A549 treated with Mapracorat at 1 μM for 4 hours (cell line): ENCODE results near the gene JMJD7. TPM values are rescaled to one million over a fixed set of nuclear protein-coding genes. Genes with fewer than 3 reads are reported as not detected.

Source experiments
- total RNA-seq: library from RNA; stranded (reverse); fragments of 200-300 nt; extraction: Qiagen RNA extraction; gene quantifications from 5 replicates; pipeline ENCODE4 v1.2.3, GENCODE V29; 2022

The JMJD7 gene
- 2.5 to 3.7 TPM (median 2.8 TPM) in 5 replicates for total RNA-seq

GRCh38 chr15:41827880-41828806 is at the start of gene JMJD7:
TSS of gene JMJD7 (plus strand) at chr15:41828092. CDS start at chr15:41828125, 33 bp downstream.

GRCh38 chr15:41838400-41838897 is 10.6 kb downstream of the JMJD7 start, which contains the start of gene PLA2G4B:
TSS of gene PLA2G4B (plus strand) at chr15:41838847. CDS start at chr15:41838914, 67 bp downstream.

Other genes with a start within 250 kb of the JMJD7 start
- gene MGA, start 167.7 kb upstream of the JMJD7 start, total RNA-seq, result 5.9 to 7.7 TPM (median 6.3 TPM) in 5 replicates
- gene MAPKBP1, start 53.6 kb upstream of the JMJD7 start, total RNA-seq, result 3.0 to 6.0 TPM (median 4.2 TPM) in 5 replicates
- gene PLA2G4B, start 10.8 kb downstream of the JMJD7 start, total RNA-seq, result 0.78 to 2.1 TPM (median 1.7 TPM) in 5 replicates
- gene SPTBN5, start 66.0 kb downstream of the JMJD7 start, total RNA-seq, result 0.16 to 0.34 TPM (median 0.25 TPM) in 5 replicates
- gene EHD4, start 144.5 kb downstream of the JMJD7 start, total RNA-seq, result 9.9 to 12.4 TPM (median 11.5 TPM) in 5 replicates
- not detected in 5 replicates for gene PLA2G4E, start 192.9 kb downstream of the JMJD7 start, total RNA-seq